ENCODE data around the gene IQSEC1. TPM values are rescaled to one million over a fixed set of nuclear protein-coding genes. Genes with fewer than 3 reads are reported as not detected.

The IQSEC1 gene
- total RNA-seq, 3 donors from 2014 or later, result 26.9 to 45.4 (median 26.9) TPM

GRCh38 chr3:12981306-12982275 lies 91.6 kb downstream of the IQSEC1 start:
- no peaks in the 10 kb centered on the region for H3K27me3 ChIP-seq
- H3K4me1 ChIP-seq, result no peaks in the 10 kb centered on the region
- H3K4me3 ChIP-seq, result no peak overlapping the region
- intact Hi-C loops (cut with DNase I; ENCODE audit: low total_unique reads), result no loop called here
- no peak for DNase-seq (ENCODE audit: low spot score in 2 of 2)
- H3K9me3 ChIP-seq, result no peaks in the 10 kb centered on the region
- TF ChIP-seq, protein P1, sequence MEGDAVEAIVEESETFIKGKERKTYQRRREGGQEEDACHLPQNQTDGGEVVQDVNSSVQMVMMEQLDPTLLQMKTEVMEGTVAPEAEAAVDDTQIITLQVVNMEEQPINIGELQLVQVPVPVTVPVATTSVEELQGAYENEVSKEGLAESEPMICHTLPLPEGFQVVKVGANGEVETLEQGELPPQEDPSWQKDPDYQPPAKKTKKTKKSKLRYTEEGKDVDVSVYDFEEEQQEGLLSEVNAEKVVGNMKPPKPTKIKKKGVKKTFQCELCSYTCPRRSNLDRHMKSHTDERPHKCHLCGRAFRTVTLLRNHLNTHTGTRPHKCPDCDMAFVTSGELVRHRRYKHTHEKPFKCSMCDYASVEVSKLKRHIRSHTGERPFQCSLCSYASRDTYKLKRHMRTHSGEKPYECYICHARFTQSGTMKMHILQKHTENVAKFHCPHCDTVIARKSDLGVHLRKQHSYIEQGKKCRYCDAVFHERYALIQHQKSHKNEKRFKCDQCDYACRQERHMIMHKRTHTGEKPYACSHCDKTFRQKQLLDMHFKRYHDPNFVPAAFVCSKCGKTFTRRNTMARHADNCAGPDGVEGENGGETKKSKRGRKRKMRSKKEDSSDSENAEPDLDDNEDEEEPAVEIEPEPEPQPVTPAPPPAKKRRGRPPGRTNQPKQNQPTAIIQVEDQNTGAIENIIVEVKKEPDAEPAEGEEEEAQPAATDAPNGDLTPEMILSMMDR (IDR thresholded peaks at IDR 0.05), result no peak
- TF ChIP-seq POLR2A (IDR thresholded peaks at IDR 0.05) (no peak), POLR2AphosphoS5 (IDR thresholded peaks at IDR 0.05) (no peak)
- H3K27ac ChIP-seq, result no peak overlapping the region
- no peaks in the 10 kb centered on the region for H3K36me3 ChIP-seq

DNA sequence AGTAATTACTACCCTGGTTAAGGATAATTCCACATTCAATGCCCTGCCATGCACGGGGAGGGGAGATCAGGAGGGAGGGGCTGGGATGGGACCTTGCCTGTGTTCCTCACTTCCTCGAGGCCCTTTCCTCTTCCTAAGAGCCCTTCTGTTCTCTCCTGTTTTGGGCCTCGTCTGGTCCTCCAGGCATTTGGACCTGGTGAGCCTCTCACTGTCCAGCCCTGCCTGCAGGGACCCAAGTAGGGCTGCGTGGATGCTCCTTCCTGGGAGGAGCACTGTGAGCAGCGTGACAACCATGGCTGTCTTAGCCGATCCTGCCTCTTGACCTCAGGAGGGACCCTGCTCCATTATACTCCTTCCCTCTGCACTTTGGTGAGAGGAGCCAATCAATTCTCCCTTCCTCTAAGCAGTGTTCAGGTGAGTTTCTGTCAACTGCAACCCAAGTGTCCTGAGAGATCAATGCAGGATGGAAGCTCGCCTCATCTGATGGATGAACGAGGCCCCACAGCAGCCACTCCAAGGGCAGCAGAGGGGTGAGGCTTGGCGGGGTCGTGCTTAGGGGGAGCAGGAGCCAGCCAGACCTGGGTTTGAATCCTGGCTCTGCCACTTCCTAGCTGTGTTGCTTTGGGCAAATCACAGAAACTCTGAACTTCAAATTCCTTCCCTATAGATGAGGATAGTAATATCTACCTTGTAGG lies 92.5 kb downstream of the IQSEC1 start:
- TF ChIP-seq POLR2AphosphoS5 (IDR thresholded peaks at IDR 0.05) (no peak), POLR2A (IDR thresholded peaks at IDR 0.05) (no peak)
- TF ChIP-seq, protein P1 (IDR thresholded peaks at IDR 0.05), result no peak
- intact Hi-C loops (cut with DNase I; ENCODE audit: low total_unique reads), result no loop called here
- Histone ChIP-seq H3K27me3 (no peaks in the 10 kb centered on the region), H3K4me1 (no peaks in the 10 kb centered on the region), H3K36me3 (no peaks in the 10 kb centered on the region), H3K4me3 (no peak overlapping the region), H3K27ac (no peak overlapping the region), H3K9me3 (no peaks in the 10 kb centered on the region)
- DNase-seq (ENCODE audit: low spot score in 2 of 2), result no peak

GRCh38 chr3:12979947-12980487 lies 93.2 kb downstream of the IQSEC1 start:
- Histone ChIP-seq H3K27ac (no peak overlapping the region), H3K4me1 (no peaks in the 10 kb centered on the region), H3K36me3 (no peaks in the 10 kb centered on the region), H3K9me3 (no peaks in the 10 kb centered on the region), H3K4me3 (no peak overlapping the region), H3K27me3 (no peaks in the 10 kb centered on the region)
- intact Hi-C loops (cut with DNase I; ENCODE audit: low total_unique reads), result no loop called here
- TF ChIP-seq, protein P1 (IDR thresholded peaks at IDR 0.05), result no peak
- TF ChIP-seq POLR2A (IDR thresholded peaks at IDR 0.05) (no peak), POLR2AphosphoS5 (IDR thresholded peaks at IDR 0.05) (no peak)
- DNase-seq (ENCODE audit: low spot score in 2 of 2), result no peak

DNA sequence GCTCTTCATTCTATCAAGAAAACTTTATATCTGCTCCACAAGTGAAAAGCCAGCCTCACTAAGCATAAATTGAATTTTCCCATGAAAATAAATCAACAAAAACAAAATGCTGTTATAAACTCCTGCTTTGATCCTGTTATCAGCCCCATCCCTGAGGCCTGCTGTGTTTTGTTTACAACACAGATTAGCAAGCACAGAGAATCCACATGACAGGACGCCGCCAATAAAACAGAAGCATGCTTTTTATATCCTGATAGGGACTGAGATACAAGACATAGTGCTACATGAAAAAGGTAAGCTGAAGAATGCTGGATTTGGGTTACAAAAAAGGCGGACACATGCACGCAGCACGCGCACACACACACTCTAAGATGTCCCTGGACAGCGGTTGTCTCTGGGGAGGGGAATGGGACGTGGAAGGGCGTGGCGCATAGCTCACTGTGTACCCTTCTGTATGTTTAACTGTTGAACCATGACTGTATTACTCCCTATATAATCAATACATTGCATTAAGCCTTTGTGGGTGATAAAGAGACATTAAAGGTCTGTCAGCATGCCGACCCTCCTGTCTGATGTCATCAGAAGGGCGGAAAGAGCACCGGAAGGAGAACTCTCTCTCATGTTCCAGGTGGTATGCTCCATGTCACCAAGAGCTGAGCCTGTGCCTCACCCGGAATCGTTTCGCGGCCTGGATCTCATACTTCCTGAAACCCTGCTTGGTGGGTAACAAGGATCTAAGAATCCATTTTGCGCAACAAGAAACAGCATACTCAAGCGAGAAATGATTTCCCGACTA lies 93.9 kb downstream of the IQSEC1 start:
- Histone ChIP-seq H3K27ac (no peak overlapping the region), H3K4me1 (no peaks in the 10 kb centered on the region), H3K9me3 (no peaks in the 10 kb centered on the region), H3K4me3 (no peak overlapping the region), H3K36me3 (no peaks in the 10 kb centered on the region), H3K27me3 (no peaks in the 10 kb centered on the region)
- no peak for DNase-seq (ENCODE audit: low spot score in 2 of 2)
- TF ChIP-seq POLR2AphosphoS5 (IDR thresholded peaks at IDR 0.05) (no peak), POLR2A (IDR thresholded peaks at IDR 0.05) (no peak)
- TF ChIP-seq, protein P1 (IDR thresholded peaks at IDR 0.05), result no peak
- intact Hi-C loops (cut with DNase I; ENCODE audit: low total_unique reads), result no loop called here

Data from breast epithelium (tissue), 4 donors.